Esophagus squamous epithelium (tissue), 4 donors: ENCODE results near the gene ERN2.

ENCODE experiments used
- CTCF ChIP-seq, 6 experiments: fragments of 450-650 bp in 4 of 6; fragments of 200-600 bp in 2 of 6; sonication (generic) in 2 of 6; IDR thresholded peaks; one replicate each; pipeline ENCODE4 v1.5.1; 2016 to 2019; ENCODE audit warnings: antibody characterized with exemption in 6 of 6, mild to moderate bottlenecking in 4 of 6, moderate library complexity in 4 of 6
- POLR2A ChIP-seq, 4 donors: fragments of 450-650 bp; IDR thresholded peaks; one replicate each; pipeline ENCODE4 v1.6.1; 2017; ENCODE audit warnings: antibody characterized with exemption in 4 of 4, mild to moderate bottlenecking in 4 of 4, moderate library complexity in 3 of 4

GRCh38 chr16:23679986-23680336, 33.1 kb downstream of the ERN2 start:
- TF ChIP-seq CTCF (IDR thresholded peaks at IDR 0.05) (no peak), POLR2A (IDR thresholded peaks at IDR 0.05) (no peak)
